K562 (cell line): Measurements from ENCODE around the gene IMPACT.

Source experiments
- EZH2 ChIP-seq: IDR thresholded peaks from 2 replicates; pipeline ENCODE4 v1.6.1; 2012; ENCODE audit warnings: low read depth, mild to moderate bottlenecking, inconsistent platforms, low read length, borderline replicate concordance
- HNRNPUL1 ChIP-seq: fragments of 200-400 bp; formaldehyde crosslinking; IDR thresholded peaks from 2 replicates; pipeline ENCODE4 v1.6.1; 2017; ENCODE audit warnings: low read length
- MCM2 ChIP-seq: fragments of 450-650 bp; IDR thresholded peaks from 2 replicates; pipeline ENCODE4 v1.6.1; 2017; ENCODE audit warnings: low read depth, mild to moderate bottlenecking
- TAF1 ChIP-seq: IDR thresholded peaks from 2 replicates; pipeline ENCODE4 v1.6.1; 2011; ENCODE audit warnings: mild to moderate bottlenecking, low read length, moderate library complexity; ENCODE audit not compliant: insufficient read depth, control insufficient read depth, severe bottlenecking; ENCODE audit errors: extremely low read depth
- ZNF121 ChIP-seq: sonication (generic); formaldehyde crosslinking; conservative IDR thresholded peaks from 2 replicates; pipeline ENCODE4 v1.8.0; 2022; ENCODE audit warnings: missing genetic modification reagents
- ZNF24 ChIP-seq: fragments of 450-650 bp; IDR thresholded peaks from 2 replicates; pipeline ENCODE4 v1.6.1; 2016
- TF ChIP-seq, protein P1 (sequence below), 2 experiments: fragments of 450-650 bp; formaldehyde crosslinking in 1 of 2; IDR thresholded peaks; 2 replicates each; pipeline versions ENCODE4 v1.4.0 to v1.6.1; 2014 to 2020; ENCODE audit warnings: mild to moderate bottlenecking in 2 of 2, borderline replicate concordance in 1 of 2, low read depth in 1 of 2
- TF ChIP-seq, protein P2 (sequence below): sonication (generic); formaldehyde crosslinking; IDR thresholded peaks from 2 replicates; pipeline ENCODE4 v1.8.0; 2022; ENCODE audit warnings: missing genetic modification reagents, mild to moderate bottlenecking, borderline replicate concordance
- TF ChIP-seq, protein P3 (sequence below), 2 experiments: IDR thresholded peaks; 2 replicates each; pipeline ENCODE4 v1.6.1; 2011; ENCODE audit warnings: borderline replicate concordance in 1 of 2, control low read depth in 1 of 2, low read depth in 1 of 2, low read length in 1 of 2, mild to moderate bottlenecking in 1 of 2, mixed read lengths in 1 of 2, moderate library complexity in 1 of 2; ENCODE audit not compliant: insufficient read depth in 1 of 2, insufficient read length in 1 of 2, poor library complexity in 1 of 2, severe bottlenecking in 1 of 2; ENCODE audit errors: extremely low read depth in 1 of 2

DNA sequence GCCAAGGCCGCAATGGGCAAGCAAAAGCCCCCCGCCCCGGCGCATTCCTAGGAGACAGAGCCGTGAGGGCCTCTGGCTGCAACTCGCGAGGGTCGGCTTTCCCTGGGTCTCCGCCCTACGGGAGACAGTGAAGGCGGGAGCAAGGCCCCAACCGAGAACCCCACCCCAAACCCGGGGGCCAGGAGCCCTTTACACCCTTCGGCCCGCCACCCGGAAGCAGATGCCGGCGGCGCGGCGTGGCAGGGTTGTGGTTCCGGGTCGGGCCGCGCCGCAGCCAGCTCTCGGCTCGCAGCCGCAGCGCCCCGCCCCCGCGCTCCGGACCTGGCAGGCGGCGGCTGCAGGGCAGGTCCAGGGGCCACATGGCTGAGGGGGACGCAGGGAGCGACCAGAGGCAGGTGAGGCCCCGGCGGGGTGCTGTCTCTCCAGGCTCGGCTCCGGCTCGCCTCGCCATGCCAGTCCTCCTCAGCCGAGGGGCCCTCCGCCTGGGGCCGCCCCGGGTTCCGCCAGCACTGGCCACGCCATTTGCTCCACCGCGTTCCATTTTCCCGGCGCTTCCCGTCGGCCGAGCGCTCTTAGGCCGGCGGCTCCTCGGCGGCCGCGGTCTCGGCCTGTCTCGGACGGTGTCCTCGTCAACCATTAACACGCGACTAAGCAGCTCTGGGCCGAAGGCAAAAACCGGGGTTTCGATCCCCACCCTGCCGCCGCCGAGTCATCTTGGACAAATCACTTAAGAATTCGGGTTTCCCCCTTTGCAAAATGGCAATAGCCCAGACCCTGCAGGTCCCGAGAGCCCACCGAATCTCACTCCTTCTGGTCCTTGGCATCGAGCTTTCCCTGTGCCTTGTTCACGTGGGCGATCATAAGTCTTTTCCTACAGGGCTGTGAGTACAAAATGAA is at the start of gene IMPACT:
- TF ChIP-seq, protein P1, sequence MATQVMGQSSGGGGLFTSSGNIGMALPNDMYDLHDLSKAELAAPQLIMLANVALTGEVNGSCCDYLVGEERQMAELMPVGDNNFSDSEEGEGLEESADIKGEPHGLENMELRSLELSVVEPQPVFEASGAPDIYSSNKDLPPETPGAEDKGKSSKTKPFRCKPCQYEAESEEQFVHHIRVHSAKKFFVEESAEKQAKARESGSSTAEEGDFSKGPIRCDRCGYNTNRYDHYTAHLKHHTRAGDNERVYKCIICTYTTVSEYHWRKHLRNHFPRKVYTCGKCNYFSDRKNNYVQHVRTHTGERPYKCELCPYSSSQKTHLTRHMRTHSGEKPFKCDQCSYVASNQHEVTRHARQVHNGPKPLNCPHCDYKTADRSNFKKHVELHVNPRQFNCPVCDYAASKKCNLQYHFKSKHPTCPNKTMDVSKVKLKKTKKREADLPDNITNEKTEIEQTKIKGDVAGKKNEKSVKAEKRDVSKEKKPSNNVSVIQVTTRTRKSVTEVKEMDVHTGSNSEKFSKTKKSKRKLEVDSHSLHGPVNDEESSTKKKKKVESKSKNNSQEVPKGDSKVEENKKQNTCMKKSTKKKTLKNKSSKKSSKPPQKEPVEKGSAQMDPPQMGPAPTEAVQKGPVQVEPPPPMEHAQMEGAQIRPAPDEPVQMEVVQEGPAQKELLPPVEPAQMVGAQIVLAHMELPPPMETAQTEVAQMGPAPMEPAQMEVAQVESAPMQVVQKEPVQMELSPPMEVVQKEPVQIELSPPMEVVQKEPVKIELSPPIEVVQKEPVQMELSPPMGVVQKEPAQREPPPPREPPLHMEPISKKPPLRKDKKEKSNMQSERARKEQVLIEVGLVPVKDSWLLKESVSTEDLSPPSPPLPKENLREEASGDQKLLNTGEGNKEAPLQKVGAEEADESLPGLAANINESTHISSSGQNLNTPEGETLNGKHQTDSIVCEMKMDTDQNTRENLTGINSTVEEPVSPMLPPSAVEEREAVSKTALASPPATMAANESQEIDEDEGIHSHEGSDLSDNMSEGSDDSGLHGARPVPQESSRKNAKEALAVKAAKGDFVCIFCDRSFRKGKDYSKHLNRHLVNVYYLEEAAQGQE (IDR thresholded peaks at IDR 0.05; ENCODE audit: borderline replicate concordance): peak; percentile 22
- TF ChIP-seq, protein P1 (CRISPR knock-in tag; IDR thresholded peaks at IDR 0.05; ENCODE audit: low read depth): peak; percentile 82
- peak; percentile 29 for TF ChIP-seq TAF1
- no peak for TF ChIP-seq EZH2
- TF ChIP-seq, protein P2, sequence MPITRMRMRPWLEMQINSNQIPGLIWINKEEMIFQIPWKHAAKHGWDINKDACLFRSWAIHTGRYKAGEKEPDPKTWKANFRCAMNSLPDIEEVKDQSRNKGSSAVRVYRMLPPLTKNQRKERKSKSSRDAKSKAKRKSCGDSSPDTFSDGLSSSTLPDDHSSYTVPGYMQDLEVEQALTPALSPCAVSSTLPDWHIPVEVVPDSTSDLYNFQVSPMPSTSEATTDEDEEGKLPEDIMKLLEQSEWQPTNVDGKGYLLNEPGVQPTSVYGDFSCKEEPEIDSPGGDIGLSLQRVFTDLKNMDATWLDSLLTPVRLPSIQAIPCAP (CRISPR knock-in tag): no peak
- TF ChIP-seq HNRNPUL1: no peak
- TF ChIP-seq, protein P3, sequence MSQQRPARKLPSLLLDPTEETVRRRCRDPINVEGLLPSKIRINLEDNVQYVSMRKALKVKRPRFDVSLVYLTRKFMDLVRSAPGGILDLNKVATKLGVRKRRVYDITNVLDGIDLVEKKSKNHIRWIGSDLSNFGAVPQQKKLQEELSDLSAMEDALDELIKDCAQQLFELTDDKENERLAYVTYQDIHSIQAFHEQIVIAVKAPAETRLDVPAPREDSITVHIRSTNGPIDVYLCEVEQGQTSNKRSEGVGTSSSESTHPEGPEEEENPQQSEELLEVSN (IDR thresholded peaks at IDR 0.05; ENCODE audit: borderline replicate concordance in 1 of 2, extremely low read depth in 1 of 2, insufficient read depth in 1 of 2, insufficient read length in 1 of 2, low read depth in 1 of 2, low read length in 1 of 2, poor library complexity in 1 of 2, severe bottlenecking in 1 of 2): peak; percentile 74 to 92
- no peak for TF ChIP-seq MCM2
- TF ChIP-seq ZNF24: no peak
- TF ChIP-seq ZNF121: no peak
